GM13977 (cell line): ENCODE data around the gene EFCAB11.
A peak's percentile ranks its signal among the peaks of the same experiment; 100 is the strongest.

Experiments used
- DNase-seq: peaks from one replicate; pipeline ENCODE4 v3.0.0; 2012; ENCODE audit warnings: low spot score
- CTCF ChIP-seq: IDR thresholded peaks from 2 replicates; pipeline ENCODE4 v1.5.1; 2012; ENCODE audit warnings: mild to moderate bottlenecking, control low read depth; ENCODE audit not compliant: insufficient read depth; ENCODE audit errors: extremely low read depth, missing control alignments
- in situ Hi-C: fragments of 300-500 bp; cut with MboI; formaldehyde crosslinking; loops from one replicate; pipeline ENCODE4 v1.12.0; 2022; ENCODE audit warnings: low sequenced_read_pairs, low pct_unique_long_range_greater_than_20kb, mixed read lengths, inconsistent platforms; ENCODE audit not compliant: unreplicated experiment

EFCAB11 gene

DNA sequence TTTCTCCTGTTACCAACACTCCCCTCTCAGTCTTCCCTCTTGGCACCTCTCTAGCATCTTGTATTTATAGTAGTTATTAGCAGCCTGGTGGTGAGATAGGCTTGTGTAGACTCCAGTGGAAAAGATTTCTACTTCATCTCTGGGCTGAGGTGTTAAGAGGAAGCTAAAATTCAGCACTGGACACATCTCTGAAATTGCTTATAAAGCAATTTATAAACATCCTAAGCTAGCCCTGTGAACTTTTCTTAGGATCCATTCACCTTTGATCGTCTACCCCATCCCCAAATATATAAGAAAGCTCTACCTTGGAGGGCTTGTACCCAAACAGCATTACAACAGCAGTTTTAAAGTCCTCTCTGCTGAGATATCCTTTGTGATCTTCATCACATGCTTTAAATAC lies 928 bp downstream of the EFCAB11 start:
- in situ Hi-C loops = no loop called here
- TF ChIP-seq CTCF = no peak

DNA sequence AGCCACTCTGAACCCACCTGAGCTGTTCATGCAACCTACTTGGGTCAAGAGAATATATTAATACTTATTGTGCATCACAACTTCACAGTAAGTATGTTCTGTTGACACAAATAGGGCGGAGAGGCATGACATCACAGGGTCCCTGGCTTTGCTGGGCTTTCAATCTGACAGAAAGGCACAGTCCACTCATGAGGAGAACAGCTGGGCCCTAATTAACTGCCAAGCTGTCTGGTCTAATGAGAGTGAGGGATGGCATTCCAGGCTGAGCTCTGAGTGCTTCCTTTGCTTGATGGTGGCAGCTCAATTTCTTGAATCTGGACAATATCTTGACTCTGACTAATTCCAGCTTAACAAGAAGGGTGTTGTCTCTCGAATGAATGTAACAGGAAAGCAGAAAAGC lies 2.0 kb downstream of the EFCAB11 start:
- in situ Hi-C loops = no loop called here

More for the DNA sequence above, 928 bp downstream of the EFCAB11 start:
- no peak for DNase-seq

DNA sequence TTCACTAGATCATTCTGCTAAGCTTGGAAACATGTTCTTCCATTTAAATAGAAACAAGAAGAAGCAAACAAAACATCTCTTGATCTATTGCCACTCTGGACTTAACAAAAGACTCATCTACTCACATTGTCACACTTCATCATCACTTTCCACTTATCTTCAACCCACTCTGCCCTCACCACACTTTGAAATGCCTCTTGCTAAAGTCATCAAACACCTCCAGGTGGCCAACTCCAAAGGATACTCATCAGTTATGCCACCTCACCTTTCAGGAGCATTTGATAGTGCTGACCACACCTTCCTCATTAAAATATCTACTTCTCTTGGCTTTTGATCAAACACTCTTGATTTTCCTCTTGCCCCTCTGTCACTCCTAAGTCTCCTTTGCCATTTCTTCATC lies 7.2 kb downstream of the EFCAB11 start:
- no peak for DNase-seq
- TF ChIP-seq CTCF = no peak
- in situ Hi-C loops = loop anchor here (10.0 kb wide), 1 partner anchor 277 kb away; no protein-coding TSS in a partner anchor

More for the DNA sequence above, 2.0 kb downstream of the EFCAB11 start:
- no peak for DNase-seq
- TF ChIP-seq CTCF = no peak

- no peak for TF ChIP-seq CTCF
- DNase-seq = no peak
- in situ Hi-C loops = loop anchor here (10.0 kb wide), 1 partner anchor 283 kb away; no protein-coding TSS in a partner anchor
These were observed 12.6 kb downstream of the EFCAB11 start for GRCh38 chr14:89941830-89942377.

- DNase-seq = no peak
- in situ Hi-C loops = no loop called here
- TF ChIP-seq CTCF = peak; percentile 19
These were observed 17.8 kb downstream of the EFCAB11 start for GRCh38 chr14:89936654-89937185.

DNA sequence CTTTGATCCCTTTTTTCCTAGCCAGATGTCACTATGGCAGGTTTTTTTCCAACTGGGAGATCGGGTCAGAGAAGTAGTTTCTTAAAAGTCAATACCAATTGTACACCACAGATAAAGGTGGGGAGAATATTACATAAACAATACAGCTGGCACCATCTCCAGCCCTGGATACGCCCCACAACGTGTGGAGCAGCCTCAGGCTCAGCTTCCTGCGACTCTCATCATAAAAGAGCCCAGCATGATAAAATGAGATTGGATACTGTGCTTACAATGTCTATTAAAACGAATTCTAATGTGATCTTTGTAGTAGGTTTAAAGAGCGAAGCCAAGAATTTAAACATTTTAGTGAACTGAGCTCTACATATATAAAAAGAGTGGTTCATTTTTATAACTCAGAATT lies 21.5 kb downstream of the EFCAB11 start:
- in situ Hi-C loops = no loop called here
- no peak for TF ChIP-seq CTCF
- DNase-seq = no peak
